NCI-H2171 (cell line): Measurements from ENCODE around the gene CCDC188.

Source experiments
- DNase-seq: peaks from one replicate; lab custom pipeline; 2025; lab: John Stamatoyannopoulos, UW

The CCDC188 gene

GRCh38 chr22:20184501-20185165, 33.8 kb upstream of the CCDC188 start:
- no peak for DNase-seq

- no peak for DNase-seq
Measured at GRCh38 chr22:20183823-20184222, 33.0 kb upstream of the CCDC188 start.

- DNase-seq = no peak
Measured at GRCh38 chr22:20183101-20183500, 32.2 kb upstream of the CCDC188 start.

GRCh38 chr22:20182365-20182764, 31.5 kb upstream of the CCDC188 start:
- no peak for DNase-seq

GRCh38 chr22:20181884-20182236, 31.0 kb upstream of the CCDC188 start:
- no peak for DNase-seq

- DNase-seq = no peak
Measured at GRCh38 chr22:20181194-20181883, 30.5 kb upstream of the CCDC188 start.

- no peak for DNase-seq
Measured at GRCh38 chr22:20180640-20181039, 29.8 kb upstream of the CCDC188 start.

- DNase-seq = no peak
Measured at GRCh38 chr22:20180245-20180630, 29.4 kb upstream of the CCDC188 start.

- no peak for DNase-seq
Measured at GRCh38 chr22:20179455-20180244, 28.8 kb upstream of the CCDC188 start.

GRCh38 chr22:20178915-20179227, 28.0 kb upstream of the CCDC188 start:
- no peak for DNase-seq

- no peak for DNase-seq
Measured at GRCh38 chr22:20178075-20178914, 27.4 kb upstream of the CCDC188 start.

- DNase-seq = no peak
Measured at GRCh38 chr22:20177217-20177911, 26.5 kb upstream of the CCDC188 start.

- no peak for DNase-seq
Measured at GRCh38 chr22:20176421-20177085, 25.7 kb upstream of the CCDC188 start.

- no peak for DNase-seq
Measured at GRCh38 chr22:20175597-20175900, 24.7 kb upstream of the CCDC188 start.

GRCh38 chr22:20174785-20175596, 24.1 kb upstream of the CCDC188 start:
- DNase-seq = no peak

- no peak for DNase-seq
Measured at GRCh38 chr22:20173772-20174171, 22.9 kb upstream of the CCDC188 start.

- no peak for DNase-seq
Measured at GRCh38 chr22:20173246-20173645, 22.4 kb upstream of the CCDC188 start.

GRCh38 chr22:20172141-20172613, 21.3 kb upstream of the CCDC188 start:
- DNase-seq = no peak

- no peak for DNase-seq
Measured at GRCh38 chr22:20171288-20172140, 20.7 kb upstream of the CCDC188 start.
